Mesendoderm (in vitro differentiated cells): Measurements from ENCODE around the gene BAIAP2.

Experiments
- DNase-seq: peaks from one replicate; pipeline ENCODE4 v3.0.0; 2013
- H2AK5ac ChIP-seq: 2 replicates; pipeline ENCODE4 v1.6.1; 2013; ENCODE audit warnings: low read length, inconsistent platforms
- H2BK120ac ChIP-seq: 2 replicates; pipeline ENCODE4 v1.6.1; 2013; ENCODE audit warnings: low read depth, mild to moderate bottlenecking, low read length, moderate library complexity, mixed read lengths
- H2BK15ac ChIP-seq: replicated peaks from 2 replicates; pipeline ENCODE4 v1.6.1; 2013; ENCODE audit warnings: low read depth, mild to moderate bottlenecking, moderate library complexity
- H2BK5ac ChIP-seq: 2 replicates; pipeline ENCODE4 v1.6.1; 2013; ENCODE audit warnings: low read length, inconsistent platforms
- H3K18ac ChIP-seq: 2 replicates; pipeline ENCODE4 v1.6.1; 2013; ENCODE audit warnings: mild to moderate bottlenecking, low read length, mixed read lengths
- H3K23ac ChIP-seq: one replicate; pipeline ENCODE4 v1.6.1; 2013; ENCODE audit warnings: low read length
- H3K27ac ChIP-seq: 2 replicates; pipeline ENCODE4 v1.5.1; 2013; ENCODE audit warnings: low read depth, mild to moderate bottlenecking, inconsistent platforms, low read length, moderate library complexity
- H3K27me3 ChIP-seq: 2 replicates; pipeline ENCODE4 v1.6.1; 2013; ENCODE audit warnings: low read length, control low read depth, mild to moderate bottlenecking, inconsistent platforms; ENCODE audit not compliant: insufficient read depth, poor library complexity
- H3K36me3 ChIP-seq: 2 replicates; pipeline ENCODE4 v1.6.1; 2013; ENCODE audit warnings: low read length, inconsistent platforms; ENCODE audit not compliant: control insufficient read depth, insufficient read depth
- H3K4ac ChIP-seq: one replicate; pipeline ENCODE4 v1.6.1; 2013; ENCODE audit warnings: low read depth, mild to moderate bottlenecking, low read length, moderate library complexity
- H3K4me1 ChIP-seq: 2 replicates; pipeline ENCODE4 v1.6.1; 2013; ENCODE audit warnings: low read depth, low read length, inconsistent platforms; ENCODE audit not compliant: control insufficient read depth
- H3K4me2 ChIP-seq: 2 replicates; pipeline ENCODE4 v1.6.1; 2013; ENCODE audit warnings: low read length
- H3K4me3 ChIP-seq: 2 replicates; pipeline ENCODE4 v1.5.1; 2013; ENCODE audit warnings: mild to moderate bottlenecking, low read length
- H3K56ac ChIP-seq: one replicate; pipeline ENCODE4 v1.6.1; 2013; ENCODE audit warnings: low read length
- H3K79me1 ChIP-seq: 2 replicates; pipeline ENCODE4 v1.6.1; 2013; ENCODE audit warnings: low read length, inconsistent platforms
- H3K79me2 ChIP-seq: 2 replicates; pipeline ENCODE4 v1.6.1; 2013; ENCODE audit warnings: mild to moderate bottlenecking, low read length; ENCODE audit not compliant: control insufficient read depth, insufficient read depth
- H3K9ac ChIP-seq: 2 replicates; pipeline ENCODE4 v1.6.1; 2013; ENCODE audit warnings: low read length, inconsistent platforms
- H4K5ac ChIP-seq: one replicate; pipeline ENCODE4 v1.6.1; 2013; ENCODE audit warnings: low read length
- H4K8ac ChIP-seq: one replicate; pipeline ENCODE4 v1.6.1; 2013; ENCODE audit warnings: low read depth, mild to moderate bottlenecking, control low read depth, low read length, moderate library complexity
- WGBS: extraction: QIAGEN DNeasy Blood & Tissue Kit; methylation state at CpG from one replicate; pipeline ENCODE4 v1.1.7; 2013; ENCODE audit warnings: low lambda C conversion rate, missing lambda C conversion rate; ENCODE audit not compliant: insufficient coverage; ENCODE audit errors: extremely low coverage; 5-methylcytosine and 5-hydroxymethylcytosine counted together

Gene BAIAP2

GRCh38 chr17:81068411-81069134, 33.6 kb downstream of the BAIAP2 start:
- no peak overlapping the region for H2BK5ac ChIP-seq
- H2AK5ac ChIP-seq: no peak overlapping the region
- no peak overlapping the region for H3K9ac ChIP-seq
- no peaks in the 10 kb centered on the region for H3K79me2 ChIP-seq
- H3K4me3 ChIP-seq: no peak overlapping the region
- no peak overlapping the region for H3K4me2 ChIP-seq
- no peaks in the 10 kb centered on the region for H3K27me3 ChIP-seq
- H3K4me1 ChIP-seq: no peaks in the 10 kb centered on the region
- no peaks in the 10 kb centered on the region for H3K79me1 ChIP-seq
- H3K18ac ChIP-seq: no peak overlapping the region
- DNase-seq: no peak
- H4K8ac ChIP-seq: no peak overlapping the region
- H2BK120ac ChIP-seq: no peak overlapping the region
- H3K27ac ChIP-seq: no peak overlapping the region
- no peak overlapping the region for H3K4ac ChIP-seq
- H2BK15ac ChIP-seq: no peak overlapping the region
- H3K36me3 ChIP-seq: no peaks in the 10 kb centered on the region
- no peak overlapping the region for H3K23ac ChIP-seq
- no CpG with 5 or more reads among the region's 26 CpGs for WGBS
- H4K5ac ChIP-seq: no peak overlapping the region
- H3K56ac ChIP-seq: no peak overlapping the region

GRCh38 chr17:81069135-81069645, 34.2 kb downstream of the BAIAP2 start:
- Histone ChIP-seq H3K56ac (no peak overlapping the region), H3K4me1 (no peaks in the 10 kb centered on the region), H2AK5ac (no peak overlapping the region), H3K79me2 (no peaks in the 10 kb centered on the region), H3K4me3 (no peak overlapping the region), H2BK15ac (no peak overlapping the region), H2BK120ac (no peak overlapping the region), H3K18ac (no peak overlapping the region), H3K4me2 (no peak overlapping the region), H3K27ac (no peak overlapping the region), H3K9ac (no peak overlapping the region), H3K27me3 (no peaks in the 10 kb centered on the region), H2BK5ac (no peak overlapping the region), H3K4ac (no peak overlapping the region), H3K79me1 (no peaks in the 10 kb centered on the region), H3K23ac (no peak overlapping the region), H4K8ac (no peak overlapping the region), H4K5ac (no peak overlapping the region), H3K36me3 (no peaks in the 10 kb centered on the region)
- no peak for DNase-seq
- no CpG with 5 or more reads among the region's 23 CpGs for WGBS

GRCh38 chr17:81070541-81071246, 35.7 kb downstream of the BAIAP2 start:
- Histone ChIP-seq H3K79me1 (no peaks in the 10 kb centered on the region), H3K36me3 (no peaks in the 10 kb centered on the region), H3K27me3 (no peaks in the 10 kb centered on the region), H3K56ac (no peak overlapping the region), H3K4me1 (no peaks in the 10 kb centered on the region), H3K4me3 (no peak overlapping the region), H2BK15ac (no peak overlapping the region), H2AK5ac (no peak overlapping the region), H3K9ac (no peak overlapping the region), H2BK5ac (no peak overlapping the region), H4K8ac (no peak overlapping the region), H2BK120ac (no peak overlapping the region), H3K4ac (no peak overlapping the region), H3K79me2 (no peaks in the 10 kb centered on the region), H3K18ac (no peak overlapping the region), H3K4me2 (no peak overlapping the region), H3K27ac (no peak overlapping the region), H4K5ac (no peak overlapping the region), H3K23ac (no peak overlapping the region)
- DNase-seq: no peak
- no CpG with 5 or more reads among the region's 25 CpGs for WGBS

- Histone ChIP-seq H3K79me1 (no peaks in the 10 kb centered on the region), H3K4me2 (no peak overlapping the region), H3K27me3 (no peaks in the 10 kb centered on the region), H2BK5ac (no peak overlapping the region), H4K5ac (no peak overlapping the region), H3K9ac (no peak overlapping the region), H3K56ac (no peak overlapping the region), H3K36me3 (no peaks in the 10 kb centered on the region), H3K4ac (no peak overlapping the region), H2BK15ac (no peak overlapping the region), H3K23ac (no peak overlapping the region), H2BK120ac (no peak overlapping the region), H3K27ac (no peak overlapping the region), H3K79me2 (no peaks in the 10 kb centered on the region), H2AK5ac (no peak overlapping the region), H3K18ac (no peak overlapping the region), H3K4me3 (no peak overlapping the region), H3K4me1 (no peaks in the 10 kb centered on the region), H4K8ac (no peak overlapping the region)
- no CpG with 5 or more reads among the region's 39 CpGs for WGBS
- DNase-seq: no peak
Measured at GRCh38 chr17:81071761-81072741, 37.1 kb downstream of the BAIAP2 start.

DNA sequence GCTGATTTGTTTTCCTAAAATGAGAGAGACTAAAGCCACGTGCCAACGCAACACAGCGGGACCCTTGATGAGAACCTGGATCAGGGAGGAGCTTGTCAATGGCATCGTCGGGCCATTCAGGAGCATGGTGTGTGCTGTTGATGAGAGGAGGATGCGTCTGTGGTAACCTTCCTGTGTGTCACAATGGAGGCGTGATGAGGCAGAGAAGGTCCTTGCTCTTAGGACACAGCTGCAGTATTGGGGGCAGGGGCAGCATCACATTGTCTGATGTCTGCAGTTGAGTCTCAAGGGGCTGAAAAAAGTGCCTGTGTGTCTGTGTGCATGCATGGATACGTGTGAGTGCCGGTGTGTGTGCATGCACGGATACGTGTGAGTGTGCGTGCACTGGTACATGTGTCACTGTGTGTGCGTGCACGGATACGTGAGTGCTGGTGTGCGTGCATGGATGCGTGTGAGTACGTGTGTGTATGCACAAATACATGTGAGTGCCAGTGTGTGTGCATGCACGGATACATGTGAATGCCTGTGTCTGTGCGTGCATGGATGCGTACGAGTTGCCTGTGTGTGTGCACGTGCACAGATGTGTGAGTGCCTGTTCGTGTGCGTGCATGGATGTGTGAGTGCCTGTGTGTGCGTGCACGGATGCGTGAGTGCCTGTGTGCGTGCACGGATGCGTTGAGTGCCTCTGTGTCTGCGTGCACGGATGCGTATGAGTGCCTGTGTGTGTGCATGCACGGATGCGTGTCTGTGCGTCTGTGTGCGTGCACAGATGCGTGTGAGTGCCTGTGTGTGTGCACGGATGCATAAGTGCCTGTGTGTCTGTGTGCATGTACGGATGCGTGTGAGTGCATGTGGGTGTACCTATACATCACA, 39.3 kb downstream of the BAIAP2 start:
- H4K5ac ChIP-seq: no peak overlapping the region
- H3K4ac ChIP-seq: no peak overlapping the region
- H2BK120ac ChIP-seq: no peak overlapping the region
- H3K4me1 ChIP-seq: no peaks in the 10 kb centered on the region
- H3K36me3 ChIP-seq: no peaks in the 10 kb centered on the region
- H3K79me1 ChIP-seq: no peaks in the 10 kb centered on the region
- no peak overlapping the region for H2BK15ac ChIP-seq
- H3K4me2 ChIP-seq: no peak overlapping the region
- H3K79me2 ChIP-seq: no peaks in the 10 kb centered on the region
- no peak overlapping the region for H3K23ac ChIP-seq
- H4K8ac ChIP-seq: no peak overlapping the region
- H2BK5ac ChIP-seq: no peak overlapping the region
- no peak overlapping the region for H3K27ac ChIP-seq
- no peak overlapping the region for H3K4me3 ChIP-seq
- H3K56ac ChIP-seq: no peak overlapping the region
- no peak overlapping the region for H2AK5ac ChIP-seq
- H3K9ac ChIP-seq: no peak overlapping the region
- no CpG with 5 or more reads among the region's 42 CpGs for WGBS
- H3K27me3 ChIP-seq: no peaks in the 10 kb centered on the region
- no peak for DNase-seq
- H3K18ac ChIP-seq: no peak overlapping the region
